SK-N-SH (cell line): ENCODE data around the gene TBL1X.

Source experiments
- FOXJ3 ChIP-seq: sonication (generic); formaldehyde crosslinking; IDR thresholded peaks from 2 replicates; pipeline ENCODE4 v1.5.1; 2020; ENCODE audit warnings: mild to moderate bottlenecking, missing genetic modification reagents
- FOXM1 ChIP-seq: IDR thresholded peaks from 2 replicates; pipeline ENCODE4 v1.4.0; 2012; ENCODE audit warnings: low read depth, mild to moderate bottlenecking
- MXI1 ChIP-seq: IDR thresholded peaks from 2 replicates; pipeline ENCODE4 v1.6.1; 2012; ENCODE audit warnings: mild to moderate bottlenecking, low read depth, low read length, improper control_type of control experiment
- POLR2AphosphoS5 ChIP-seq: IDR thresholded peaks from 2 replicates; pipeline ENCODE4 v1.6.1; 2012; ENCODE audit warnings: low read depth, low read length
- RAD21 ChIP-seq: IDR thresholded peaks from 2 replicates; pipeline ENCODE4 v1.6.1; 2012; ENCODE audit warnings: mild to moderate bottlenecking, low read length
- SIN3A ChIP-seq: IDR thresholded peaks from 2 replicates; pipeline ENCODE4 v1.6.1; 2012; ENCODE audit warnings: low read depth, mild to moderate bottlenecking, low read length, moderate library complexity, borderline replicate concordance
- TCF12 ChIP-seq: IDR thresholded peaks from 2 replicates; pipeline ENCODE4 v1.4.0; 2012
- TF ChIP-seq, protein P1 (sequence below): IDR thresholded peaks from 2 replicates; pipeline ENCODE4 v1.4.0; 2012; ENCODE audit warnings: low read depth, borderline replicate concordance
- TF ChIP-seq, protein P2 (sequence below): fragments of 200-600 bp; sonication (generic); IDR thresholded peaks from 2 replicates; pipeline ENCODE4 v1.6.1; 2017; ENCODE audit warnings: antibody characterized with exemption, mild to moderate bottlenecking, moderate library complexity

DNA sequence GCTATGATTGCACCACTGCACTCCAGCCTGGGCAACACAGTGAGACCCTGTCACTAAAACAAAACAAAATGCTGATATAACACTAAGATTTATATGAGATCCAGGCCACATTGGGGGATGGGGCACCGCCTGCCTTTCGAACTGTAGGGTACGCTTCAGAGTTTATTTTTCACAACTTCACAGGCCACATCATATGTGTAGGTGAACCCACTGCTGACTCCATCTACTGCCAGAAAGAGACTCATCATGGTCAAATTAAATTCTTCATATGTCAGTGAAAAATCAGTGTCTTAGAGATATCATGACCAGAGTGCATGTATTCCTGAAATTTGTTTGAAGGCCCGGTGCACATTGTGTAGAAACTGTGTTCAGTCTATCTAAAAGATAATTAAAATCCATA, 178.9 kb downstream of the TBL1X start:
- TF ChIP-seq, protein P1, sequence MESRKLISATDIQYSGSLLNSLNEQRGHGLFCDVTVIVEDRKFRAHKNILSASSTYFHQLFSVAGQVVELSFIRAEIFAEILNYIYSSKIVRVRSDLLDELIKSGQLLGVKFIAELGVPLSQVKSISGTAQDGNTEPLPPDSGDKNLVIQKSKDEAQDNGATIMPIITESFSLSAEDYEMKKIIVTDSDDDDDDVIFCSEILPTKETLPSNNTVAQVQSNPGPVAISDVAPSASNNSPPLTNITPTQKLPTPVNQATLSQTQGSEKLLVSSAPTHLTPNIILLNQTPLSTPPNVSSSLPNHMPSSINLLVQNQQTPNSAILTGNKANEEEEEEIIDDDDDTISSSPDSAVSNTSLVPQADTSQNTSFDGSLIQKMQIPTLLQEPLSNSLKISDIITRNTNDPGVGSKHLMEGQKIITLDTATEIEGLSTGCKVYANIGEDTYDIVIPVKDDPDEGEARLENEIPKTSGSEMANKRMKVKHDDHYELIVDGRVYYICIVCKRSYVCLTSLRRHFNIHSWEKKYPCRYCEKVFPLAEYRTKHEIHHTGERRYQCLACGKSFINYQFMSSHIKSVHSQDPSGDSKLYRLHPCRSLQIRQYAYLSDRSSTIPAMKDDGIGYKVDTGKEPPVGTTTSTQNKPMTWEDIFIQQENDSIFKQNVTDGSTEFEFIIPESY, result no peak
- TF ChIP-seq, protein P2, sequence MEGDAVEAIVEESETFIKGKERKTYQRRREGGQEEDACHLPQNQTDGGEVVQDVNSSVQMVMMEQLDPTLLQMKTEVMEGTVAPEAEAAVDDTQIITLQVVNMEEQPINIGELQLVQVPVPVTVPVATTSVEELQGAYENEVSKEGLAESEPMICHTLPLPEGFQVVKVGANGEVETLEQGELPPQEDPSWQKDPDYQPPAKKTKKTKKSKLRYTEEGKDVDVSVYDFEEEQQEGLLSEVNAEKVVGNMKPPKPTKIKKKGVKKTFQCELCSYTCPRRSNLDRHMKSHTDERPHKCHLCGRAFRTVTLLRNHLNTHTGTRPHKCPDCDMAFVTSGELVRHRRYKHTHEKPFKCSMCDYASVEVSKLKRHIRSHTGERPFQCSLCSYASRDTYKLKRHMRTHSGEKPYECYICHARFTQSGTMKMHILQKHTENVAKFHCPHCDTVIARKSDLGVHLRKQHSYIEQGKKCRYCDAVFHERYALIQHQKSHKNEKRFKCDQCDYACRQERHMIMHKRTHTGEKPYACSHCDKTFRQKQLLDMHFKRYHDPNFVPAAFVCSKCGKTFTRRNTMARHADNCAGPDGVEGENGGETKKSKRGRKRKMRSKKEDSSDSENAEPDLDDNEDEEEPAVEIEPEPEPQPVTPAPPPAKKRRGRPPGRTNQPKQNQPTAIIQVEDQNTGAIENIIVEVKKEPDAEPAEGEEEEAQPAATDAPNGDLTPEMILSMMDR, result no peak
- TF ChIP-seq FOXJ3 (no peak), SIN3A (no peak), RAD21 (no peak), MXI1 (no peak), TCF12 (no peak), FOXM1 (no peak), POLR2AphosphoS5 (no peak)
